GM19328 (cell line): Measurements from ENCODE around the gene CLEC4M.
"Not testable (repeated sequence)": the region's sequence is repeated elsewhere in the genome, so short reads cannot be mapped to it uniquely, and the experiment has no call there.

Experiments
- ATAC-seq: cut with Tn5 transposase; IDR thresholded peaks from one replicate; pipeline ENCODE4 v1.9.1; 2021; ENCODE audit warnings: mild to moderate bottlenecking, moderate library complexity; ENCODE audit not compliant: unreplicated experiment

Gene CLEC4M

DNA sequence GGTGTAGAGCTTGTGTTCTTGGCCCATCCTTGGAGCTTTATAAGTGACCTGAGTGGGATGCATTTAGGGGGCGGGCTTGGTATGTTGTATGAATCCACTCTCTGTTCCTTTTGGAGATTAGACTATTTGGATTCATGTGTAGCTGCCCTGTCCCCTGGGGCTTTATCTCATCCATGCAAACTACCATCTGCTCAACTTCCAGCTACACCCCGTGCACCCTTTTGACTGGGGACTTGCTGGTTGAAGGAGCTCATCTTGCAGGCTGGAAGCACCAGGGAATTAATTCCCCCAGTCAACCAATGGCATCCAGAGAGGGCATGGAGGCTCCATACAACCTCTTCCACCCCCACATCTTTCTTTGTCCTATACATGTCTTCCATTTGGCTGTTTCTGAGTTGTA, 6.1 kb downstream of the CLEC4M start:
- ATAC-seq: no peak

DNA sequence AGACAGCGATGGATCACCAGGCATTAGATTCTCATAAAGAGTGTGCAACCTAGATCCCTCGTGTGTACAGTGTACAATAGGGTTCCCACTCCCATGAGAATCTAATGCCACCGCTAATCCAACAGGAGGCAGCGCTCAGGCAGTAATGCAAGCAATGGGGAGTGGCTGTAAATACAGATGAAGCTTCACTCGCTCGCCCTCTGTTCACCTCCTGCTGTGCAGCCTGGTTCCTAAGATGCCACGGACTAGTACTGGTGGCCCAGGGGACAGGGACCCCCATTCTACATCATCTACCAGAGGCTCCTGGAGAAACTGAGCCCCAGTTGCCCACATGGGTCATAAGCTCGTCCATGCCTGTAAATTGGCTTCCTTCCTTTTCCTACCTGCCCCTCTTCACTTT, 8.0 kb downstream of the CLEC4M start:
- ATAC-seq: no peak

DNA sequence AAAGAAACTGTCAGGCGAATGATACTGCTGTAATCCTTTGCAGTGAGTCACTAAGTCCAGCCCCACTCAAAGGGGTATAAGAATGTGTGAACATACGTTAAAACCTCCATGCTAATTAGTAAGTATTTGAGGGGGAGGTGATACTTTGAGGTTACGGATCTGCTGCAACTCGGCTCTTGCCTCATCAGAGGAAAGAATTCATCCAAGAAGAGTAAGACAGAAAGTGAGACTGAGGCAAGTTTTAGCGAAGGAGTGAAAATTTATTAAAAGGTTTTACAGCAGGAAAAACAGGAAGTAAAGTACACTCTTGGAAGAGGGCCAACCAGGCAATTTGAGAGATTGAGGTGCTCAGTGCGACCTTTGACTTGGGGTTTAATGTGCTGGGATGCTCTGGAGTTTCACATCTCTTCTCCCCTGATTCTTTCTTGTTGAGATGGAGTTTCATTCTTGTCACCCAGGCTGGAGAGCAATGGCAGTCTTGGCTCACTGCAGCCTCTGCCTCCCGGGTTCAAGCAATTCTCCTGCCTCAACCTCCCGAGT, 9.8 kb downstream of the CLEC4M start:
- ATAC-seq: no peak

DNA sequence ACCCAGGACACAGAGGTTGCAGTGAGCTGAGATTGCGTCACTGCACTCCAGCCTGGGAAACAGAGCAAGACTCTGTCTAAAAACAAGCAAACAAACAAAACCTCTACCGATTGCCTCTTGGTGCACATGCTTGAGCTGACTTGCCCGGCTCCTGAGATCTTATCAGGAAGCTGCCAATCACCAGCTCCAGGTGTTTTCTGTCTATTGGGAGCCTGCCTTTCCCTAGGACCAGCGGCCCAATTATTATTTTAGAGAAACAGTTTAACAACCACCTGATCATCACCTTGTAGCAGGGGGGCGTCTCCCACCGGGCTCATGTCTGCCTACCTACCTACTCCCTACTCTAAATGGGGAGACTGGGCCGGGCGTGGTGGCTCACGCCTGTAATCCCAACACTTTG, 10.8 kb downstream of the CLEC4M start:
- no peak for ATAC-seq

DNA sequence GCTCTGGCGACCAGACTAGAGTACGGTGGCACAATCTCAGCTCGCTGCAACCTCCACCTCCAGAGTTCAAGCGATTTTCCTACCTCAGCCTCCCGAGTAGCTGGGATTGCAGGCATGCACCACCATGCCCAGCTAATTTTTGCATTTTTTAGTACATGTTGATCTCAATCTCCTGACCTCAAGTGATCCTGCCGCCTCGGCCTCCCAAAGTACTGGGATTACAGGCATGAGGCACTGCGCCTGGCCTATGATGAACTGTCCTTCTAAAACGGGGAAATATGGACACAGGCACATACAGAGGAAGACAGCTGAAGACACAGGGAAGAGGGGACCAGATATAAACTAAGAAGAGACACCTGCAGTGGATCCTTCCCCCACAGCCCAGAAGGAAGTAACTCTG, 12.7 kb downstream of the CLEC4M start:
- no peak for ATAC-seq

DNA sequence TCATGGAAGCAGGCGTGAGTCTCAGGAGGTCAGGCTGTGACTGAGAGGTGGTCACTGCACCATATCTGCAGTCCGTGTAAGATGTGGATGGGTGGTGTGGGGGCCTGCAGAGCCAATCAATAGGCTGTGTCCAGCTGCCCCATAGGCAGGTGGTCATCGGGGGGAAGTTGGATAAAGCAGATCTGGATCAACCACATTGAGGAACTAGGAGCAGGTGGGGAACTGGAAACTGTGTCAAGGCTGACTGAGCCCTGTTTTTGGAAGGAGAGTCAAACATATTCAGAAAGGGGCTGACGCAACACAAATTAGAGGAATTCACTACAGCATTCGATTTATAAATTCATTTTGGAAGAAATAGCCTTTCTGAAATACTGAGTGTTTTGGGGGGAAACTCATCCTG, 15.0 kb downstream of the CLEC4M start:
- no peak for ATAC-seq

DNA sequence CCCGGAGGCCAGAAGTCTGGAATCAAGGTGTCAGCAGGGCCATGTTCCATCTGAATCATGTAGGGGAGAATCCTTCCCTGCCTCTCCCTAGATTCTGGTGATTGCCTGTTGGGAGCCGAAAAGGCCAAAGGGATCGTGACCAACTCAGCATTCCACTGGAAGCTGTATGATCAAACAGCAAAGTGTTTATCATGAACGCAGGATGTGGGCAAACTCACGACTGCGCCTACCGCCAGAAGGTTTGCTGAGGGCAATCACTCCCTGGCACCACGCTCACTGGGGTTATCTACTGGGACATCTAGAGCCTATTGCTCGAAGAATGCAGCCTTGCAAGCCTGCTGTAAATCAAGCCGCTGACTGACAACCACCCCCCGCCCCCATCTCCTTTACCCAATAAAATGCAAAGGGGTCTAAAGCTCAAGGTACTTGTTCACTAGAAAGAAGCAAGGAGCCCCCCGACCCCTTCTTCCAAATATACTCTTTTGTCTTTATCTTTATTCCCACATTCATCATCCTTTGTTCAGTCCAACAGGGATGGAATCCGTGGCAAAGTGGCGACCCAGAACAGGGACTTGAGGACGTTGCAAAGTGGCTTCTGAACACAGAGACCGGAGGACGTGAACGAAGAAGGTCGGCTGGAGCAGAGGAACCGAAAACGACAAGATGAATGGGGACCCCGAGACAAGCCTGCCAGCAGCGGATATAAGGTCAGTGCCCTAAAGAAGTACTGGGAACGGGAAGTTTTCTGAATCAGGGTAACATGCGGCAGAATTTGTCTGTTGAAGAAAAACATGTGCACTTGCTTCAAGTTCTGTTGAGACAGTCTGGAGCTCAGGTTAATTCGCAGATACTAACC, 16.8 kb downstream of the CLEC4M start:
- ATAC-seq: no peak

DNA sequence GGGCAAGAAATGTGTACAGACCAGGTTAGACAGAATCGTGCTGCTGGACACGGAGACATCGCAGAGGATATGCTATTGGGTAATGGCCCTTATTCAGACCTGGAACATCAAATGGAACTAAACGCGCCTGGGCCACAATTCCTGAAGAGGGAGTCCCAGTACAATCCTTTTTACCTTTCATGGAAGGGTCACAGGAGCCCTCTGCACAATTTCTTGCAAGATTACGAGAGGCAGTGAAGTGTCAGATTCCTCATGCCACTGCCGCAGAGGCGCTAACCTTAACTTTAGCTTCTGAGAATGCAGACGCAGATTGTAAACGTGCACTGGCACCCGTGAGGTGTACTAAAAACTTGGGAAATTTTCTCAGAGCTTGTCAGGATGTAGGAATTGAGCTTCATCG, 18.1 kb downstream of the CLEC4M start:
- no peak for ATAC-seq

DNA sequence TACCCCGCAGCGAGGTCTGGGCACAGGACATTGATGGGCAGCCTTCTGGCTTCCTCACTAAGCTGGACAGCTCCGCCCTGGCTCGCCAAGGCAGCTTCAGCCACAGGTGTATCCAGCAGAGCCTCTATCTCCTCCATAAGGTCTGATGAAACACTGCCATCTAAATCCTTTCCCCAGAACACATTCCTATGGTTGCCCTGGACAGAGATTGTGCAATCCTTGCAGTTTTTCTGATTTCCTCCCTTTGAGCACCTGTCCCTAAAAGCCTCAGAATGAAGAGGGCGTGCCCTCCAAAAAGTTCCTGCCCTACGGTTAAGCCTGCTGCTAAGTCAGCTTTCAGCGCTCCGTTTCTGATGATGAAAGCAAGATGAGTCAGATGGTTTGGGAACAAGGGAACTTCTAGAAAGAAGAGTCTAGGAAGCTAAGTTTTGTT, 21.0 kb downstream of the CLEC4M start:
- no peak for ATAC-seq

DNA sequence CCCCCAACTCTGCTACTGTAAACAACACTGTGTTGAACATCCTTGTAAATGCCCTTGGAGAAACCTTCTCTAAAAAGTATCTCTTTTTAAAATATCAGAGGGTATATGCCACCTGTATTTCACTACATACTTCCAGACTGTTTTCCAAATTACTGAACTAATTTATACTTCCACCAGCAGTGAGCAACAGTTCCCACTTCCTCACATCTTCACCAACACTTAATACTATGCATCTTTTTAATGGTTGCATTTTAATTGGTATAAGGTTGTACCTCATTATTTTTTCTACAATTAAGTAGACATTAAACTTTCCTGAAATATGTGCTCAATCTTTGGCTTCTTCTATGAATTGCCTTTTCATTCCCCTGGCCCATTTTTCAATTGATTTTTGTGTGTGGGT, 21.8 kb downstream of the CLEC4M start:
- ATAC-seq: no peak

DNA sequence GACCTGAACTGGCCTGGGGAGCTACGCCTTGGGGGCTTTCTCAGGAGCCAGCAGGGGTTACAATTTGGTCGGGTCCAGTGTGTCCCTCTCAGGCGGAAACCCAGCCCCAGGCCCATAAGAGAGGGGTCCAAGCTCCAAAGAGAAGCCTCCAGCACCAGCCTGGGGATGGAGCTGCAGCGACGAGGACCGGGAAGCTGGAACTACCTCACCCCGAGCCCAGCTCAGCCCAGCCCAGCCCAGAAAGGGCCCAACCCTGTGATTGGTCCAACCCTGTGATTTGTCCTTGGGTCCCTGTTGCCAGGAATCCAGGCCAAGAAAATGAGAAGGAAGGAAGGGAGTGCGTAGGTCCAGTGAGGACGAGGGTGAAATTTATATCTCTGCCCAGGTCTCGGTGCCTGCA, 24.1 kb downstream of the CLEC4M start:
- no peak for ATAC-seq

DNA sequence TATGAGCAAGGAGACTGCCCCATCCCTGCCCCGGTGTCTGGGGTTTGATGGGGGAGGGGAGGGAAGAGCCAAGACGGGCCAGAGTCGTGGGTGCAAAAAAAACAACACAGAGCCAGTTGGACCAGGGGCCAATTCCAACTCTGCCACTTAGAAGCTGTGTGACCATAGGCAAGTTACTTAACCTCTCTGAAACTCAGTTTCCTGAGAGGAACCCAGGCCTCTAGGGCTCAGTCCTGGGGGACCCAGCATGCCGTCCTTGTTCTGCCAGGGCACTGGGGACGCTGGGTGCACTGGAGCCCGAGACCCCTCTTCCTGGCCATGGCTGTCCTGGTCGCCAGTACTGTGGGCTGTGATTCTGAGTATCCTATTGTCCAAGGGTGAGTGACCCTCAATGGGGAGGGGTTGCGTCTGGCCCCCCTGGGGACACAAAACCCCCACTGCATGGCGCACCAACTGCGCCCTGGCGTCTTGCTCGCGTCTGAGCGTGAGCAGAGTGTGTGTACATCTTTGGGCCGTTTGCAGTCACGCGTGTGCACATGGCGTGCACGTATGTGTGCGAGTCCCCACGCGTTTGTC, 24.6 kb downstream of the CLEC4M start:
- no peak for ATAC-seq

DNA sequence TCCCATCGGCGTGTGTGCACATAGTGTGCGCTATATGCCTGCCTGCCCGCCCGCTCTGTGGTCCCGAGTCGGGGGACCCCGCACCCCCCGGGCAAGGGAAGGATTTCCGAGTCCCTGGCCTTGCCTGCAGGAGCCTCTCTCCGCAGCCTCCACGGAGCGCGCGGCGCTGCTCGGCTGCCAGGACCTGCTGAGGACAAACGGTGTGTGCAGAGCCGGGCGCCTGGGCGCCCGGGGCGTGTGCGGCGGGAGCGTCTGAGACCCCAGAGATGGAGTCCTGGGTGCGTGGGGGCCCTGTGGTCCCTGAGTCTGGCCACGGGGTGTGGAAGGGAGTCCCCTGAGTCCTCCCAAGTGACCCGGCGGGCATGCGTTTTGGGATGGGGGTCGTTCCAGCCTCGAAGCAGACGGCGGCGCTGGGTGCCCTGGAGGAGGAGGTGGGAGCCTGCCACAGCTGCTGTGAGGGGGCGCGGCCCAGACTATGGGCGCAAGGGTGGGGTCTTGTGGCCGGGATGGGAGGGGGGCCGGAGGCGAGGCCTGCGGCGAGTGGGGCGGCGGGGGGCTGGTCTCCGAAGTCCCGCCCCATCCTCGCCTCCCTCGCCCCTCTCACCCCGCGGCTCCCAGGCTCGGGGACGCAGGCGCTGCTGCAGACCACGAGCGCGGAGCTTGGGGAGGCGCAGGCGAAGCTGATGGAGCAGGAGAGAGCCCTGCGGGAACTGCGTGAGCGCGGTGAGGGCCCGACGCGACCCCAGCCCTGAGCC, 25.3 kb downstream of the CLEC4M start:
- ATAC-seq: no peak

DNA sequence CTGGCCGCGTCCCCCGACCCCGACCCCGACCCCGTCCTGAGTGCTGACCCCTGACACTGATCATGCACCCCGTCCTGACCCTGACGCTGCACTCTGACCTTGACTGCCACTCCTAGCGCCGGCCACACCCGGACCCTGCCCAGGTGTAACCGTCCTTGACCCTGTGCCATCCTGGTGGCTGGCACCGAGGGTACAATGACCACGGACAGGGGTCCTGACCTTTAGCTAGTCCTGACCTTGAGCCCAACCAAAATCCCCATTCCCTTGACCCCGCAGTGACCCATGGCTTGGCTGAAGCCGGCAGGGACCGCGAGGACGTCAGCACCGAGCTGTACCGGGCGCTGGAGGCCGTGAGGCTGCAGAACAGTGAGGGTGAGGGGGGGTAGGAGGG, 25.9 kb downstream of the CLEC4M start:
- no peak for ATAC-seq

DNA sequence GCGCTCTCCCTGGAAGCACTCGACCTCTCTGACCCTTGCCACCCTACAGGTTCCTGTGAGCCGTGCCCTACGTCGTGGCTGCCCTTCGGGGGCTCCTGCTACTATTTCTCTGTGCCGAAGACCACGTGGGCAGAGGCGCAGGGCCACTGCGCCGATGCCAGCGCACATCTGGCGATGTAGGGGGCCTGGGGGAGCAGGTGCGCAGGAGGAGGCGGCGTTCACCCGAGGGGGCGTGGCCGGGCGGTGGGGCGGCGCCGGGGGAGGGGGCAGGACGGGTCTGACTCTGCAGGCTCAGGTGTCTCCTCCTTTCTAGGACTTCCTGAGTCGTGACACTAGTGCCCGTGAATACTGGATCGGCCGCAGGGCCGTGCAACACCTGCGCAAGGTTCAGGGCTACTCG, 26.4 kb downstream of the CLEC4M start:
- no peak for ATAC-seq

DNA sequence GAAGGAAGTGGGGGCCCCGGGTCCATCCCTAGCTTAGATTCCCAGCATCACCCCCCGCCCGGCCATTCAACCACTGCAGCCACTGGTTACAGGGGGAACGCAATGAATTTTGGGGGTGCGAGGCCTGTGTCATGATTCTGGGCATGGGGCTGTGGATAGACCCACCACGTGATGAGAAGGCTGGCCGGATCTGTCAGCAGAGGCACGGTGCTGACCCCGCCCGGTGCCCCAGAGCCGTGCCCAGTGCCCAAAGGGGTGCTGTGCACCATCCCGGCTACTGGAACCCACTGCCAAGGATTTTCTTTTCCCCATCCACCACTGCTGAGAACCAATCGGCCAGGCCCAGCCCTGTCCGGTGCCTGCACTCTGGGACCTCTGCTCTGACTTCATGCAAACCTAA, 27.4 kb downstream of the CLEC4M start:
- ATAC-seq: no peak

DNA sequence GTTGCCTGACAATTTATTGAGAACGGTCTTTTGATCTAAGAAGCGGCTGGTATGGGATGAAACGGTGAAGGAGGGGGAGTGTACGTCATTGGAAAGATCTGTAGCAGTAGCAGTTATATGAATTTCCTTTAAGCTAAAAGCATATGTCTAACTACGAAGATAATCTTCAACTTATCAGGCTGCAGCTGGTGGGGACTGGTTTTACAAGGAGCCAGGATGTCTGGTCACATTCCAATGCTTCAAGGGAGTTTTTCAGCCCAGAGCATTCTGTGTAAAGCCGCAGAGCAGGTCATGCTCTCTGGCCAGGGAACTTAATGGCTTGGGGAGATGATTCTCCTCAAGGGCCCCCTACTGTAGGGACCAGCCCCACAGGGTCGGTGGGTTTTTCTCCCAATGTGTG, 29.2 kb downstream of the CLEC4M start:
- ATAC-seq: no peak

DNA sequence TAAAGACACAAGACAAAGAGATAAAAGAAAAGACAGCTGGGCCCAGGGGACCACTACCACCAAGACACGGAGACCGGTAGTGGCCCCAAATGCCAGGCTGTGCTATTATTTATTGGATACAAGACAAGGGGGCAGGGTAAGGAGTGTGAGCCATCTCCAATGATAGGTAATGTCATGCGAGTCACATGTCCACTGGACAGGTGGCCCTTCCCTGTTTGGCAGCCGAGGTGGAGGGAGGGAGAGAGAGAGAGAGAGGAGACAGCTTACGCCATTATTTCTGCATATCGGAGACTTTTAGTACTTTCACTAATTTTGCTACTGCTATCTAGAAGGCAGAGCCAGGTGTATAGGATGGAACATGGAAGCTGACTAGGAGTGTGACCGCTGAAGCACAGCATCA, 29.7 kb downstream of the CLEC4M start:
- not testable (repeated sequence) for ATAC-seq

DNA sequence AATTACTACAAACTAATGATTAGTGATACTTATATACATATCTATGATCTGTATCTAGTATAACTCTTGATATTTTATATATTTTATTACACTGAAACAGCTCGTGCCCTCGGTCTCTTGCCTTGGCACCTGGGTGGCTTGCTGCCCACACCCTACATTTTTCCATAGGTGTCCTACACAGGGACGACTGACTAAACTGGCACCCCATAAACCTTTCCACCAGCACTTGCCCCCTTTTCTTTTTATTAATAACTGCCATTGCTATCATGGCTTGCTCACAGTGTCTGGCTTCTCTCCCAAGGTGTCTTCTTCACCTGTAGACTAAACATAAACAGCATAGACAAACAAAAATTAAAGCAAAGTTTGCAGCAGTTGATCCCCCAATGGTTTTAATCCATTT, 30.4 kb downstream of the CLEC4M start:
- ATAC-seq: no peak

DNA sequence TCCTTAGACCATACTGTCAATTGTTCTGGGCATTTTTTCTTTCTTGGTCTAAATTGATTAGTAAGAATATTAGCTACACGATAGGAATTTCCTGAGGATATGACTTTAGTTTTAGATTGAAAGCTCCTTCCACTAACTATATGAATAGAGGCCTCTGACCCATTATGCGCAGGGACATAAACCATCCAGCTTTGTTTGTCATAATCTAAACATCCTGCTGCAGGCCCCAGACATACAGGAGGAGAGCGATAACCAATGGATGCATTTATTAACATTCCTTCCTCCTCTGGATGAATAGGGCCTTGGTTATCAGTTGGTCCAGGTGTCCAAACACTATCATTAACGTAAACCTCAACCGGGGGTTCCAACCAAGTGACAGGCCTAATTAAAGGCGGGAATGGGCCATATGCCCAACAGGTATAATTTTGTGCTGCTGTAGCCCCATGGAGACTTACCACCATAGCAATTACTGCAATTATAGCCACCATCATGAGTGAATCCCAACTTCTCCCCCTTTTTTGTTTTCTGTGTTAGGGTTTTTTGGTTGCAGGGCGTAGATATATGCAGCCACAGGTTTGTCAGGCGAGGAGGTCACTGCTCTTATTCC, 32.6 kb downstream of the CLEC4M start:
- no peak for ATAC-seq

DNA sequence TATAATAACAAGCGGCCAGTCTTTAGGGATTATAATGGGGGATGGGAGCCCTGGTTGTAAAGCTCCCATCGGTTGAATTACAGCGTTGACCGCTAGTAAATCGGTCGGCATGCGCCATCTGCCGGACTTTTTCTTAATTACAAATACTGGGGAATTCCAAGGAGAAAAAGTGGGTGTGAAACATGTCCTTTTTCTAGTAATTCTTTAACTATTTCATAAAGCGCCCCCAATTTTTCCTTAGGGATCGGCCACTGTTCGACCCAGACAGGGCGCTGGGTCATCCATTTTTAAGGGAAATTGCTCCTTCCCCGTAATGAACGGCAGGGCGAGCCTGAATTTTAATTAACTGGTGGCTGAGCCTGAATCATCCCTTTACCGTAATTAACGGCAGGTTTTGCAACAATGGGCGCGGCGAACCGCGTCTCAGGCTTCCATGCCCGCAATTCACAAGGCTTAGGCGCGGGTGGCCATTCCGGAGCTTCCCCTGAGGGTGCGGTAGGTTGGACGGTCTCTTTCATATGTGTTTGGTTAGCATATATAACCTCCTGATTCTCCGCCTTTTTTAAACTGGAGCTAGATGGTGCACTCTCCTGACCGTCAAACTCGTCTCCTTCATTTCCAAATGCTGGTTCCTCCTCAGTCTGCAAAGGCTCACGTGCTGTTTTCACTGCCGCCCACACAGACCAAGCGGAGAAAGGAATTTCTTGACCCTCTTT, 36.8 kb downstream of the CLEC4M start:
- no peak for ATAC-seq
